ENCODE data around the gene BCKDHB.

BCKDHB gene

DNA sequence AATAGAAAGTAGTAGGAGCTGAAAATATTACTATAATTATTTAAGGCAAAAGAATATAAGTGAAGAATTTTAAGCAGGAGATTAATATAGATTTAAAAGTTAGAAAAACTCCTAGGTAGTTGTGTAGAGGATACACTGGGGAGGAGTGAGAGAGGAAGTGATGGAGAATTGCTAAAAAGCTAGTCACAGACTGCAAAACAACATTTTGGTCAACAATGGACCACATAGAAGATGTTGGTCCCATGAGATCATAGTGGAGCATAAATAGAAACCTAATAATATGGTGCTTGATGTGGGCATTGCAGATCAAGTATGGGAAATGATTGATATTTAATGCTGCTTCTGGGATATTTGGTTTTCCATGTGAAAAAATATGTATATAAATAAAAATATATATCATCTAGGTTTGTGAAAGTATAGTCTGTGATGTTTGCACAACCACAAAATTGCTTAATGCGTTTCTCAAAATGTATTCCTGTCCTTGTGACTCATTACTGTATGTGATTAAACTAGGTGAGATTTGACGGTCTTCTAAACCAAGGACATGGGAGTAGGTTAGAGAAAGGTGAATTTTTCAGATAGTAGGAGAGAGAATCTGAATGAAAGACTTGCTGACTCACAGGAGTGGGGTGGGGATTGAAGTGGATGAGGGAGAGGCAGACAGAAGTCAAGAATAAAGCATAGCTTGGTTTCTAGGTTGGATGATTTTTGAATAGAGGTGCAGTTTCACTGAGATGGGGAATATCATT is 174.0 kb downstream of the BCKDHB start:
- no peaks in the 10 kb centered on the region for H3K9me2 ChIP-seq (replicated peaks; ENCODE audit: control insufficient read depth, low read length)
- TF ChIP-seq EZH2phosphoT487 (IDR thresholded peaks at IDR 0.05; ENCODE audit: borderline replicate concordance, low read length): no peak
- TF ChIP-seq, protein P1, sequence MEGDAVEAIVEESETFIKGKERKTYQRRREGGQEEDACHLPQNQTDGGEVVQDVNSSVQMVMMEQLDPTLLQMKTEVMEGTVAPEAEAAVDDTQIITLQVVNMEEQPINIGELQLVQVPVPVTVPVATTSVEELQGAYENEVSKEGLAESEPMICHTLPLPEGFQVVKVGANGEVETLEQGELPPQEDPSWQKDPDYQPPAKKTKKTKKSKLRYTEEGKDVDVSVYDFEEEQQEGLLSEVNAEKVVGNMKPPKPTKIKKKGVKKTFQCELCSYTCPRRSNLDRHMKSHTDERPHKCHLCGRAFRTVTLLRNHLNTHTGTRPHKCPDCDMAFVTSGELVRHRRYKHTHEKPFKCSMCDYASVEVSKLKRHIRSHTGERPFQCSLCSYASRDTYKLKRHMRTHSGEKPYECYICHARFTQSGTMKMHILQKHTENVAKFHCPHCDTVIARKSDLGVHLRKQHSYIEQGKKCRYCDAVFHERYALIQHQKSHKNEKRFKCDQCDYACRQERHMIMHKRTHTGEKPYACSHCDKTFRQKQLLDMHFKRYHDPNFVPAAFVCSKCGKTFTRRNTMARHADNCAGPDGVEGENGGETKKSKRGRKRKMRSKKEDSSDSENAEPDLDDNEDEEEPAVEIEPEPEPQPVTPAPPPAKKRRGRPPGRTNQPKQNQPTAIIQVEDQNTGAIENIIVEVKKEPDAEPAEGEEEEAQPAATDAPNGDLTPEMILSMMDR (IDR thresholded peaks at IDR 0.05; ENCODE audit: low read depth, low read length, poor library complexity, severe bottlenecking): no peak
- no peaks in the 10 kb centered on the region for H3K4me1 ChIP-seq (ENCODE audit: control insufficient read depth, low read length)
- no peak overlapping the region for H3K27ac ChIP-seq (ENCODE audit: low read depth, low read length)
- H3K36me3 ChIP-seq (ENCODE audit: control insufficient read depth, low read length): no peaks in the 10 kb centered on the region
- no peaks in the 10 kb centered on the region for H4K20me1 ChIP-seq (ENCODE audit: control insufficient read depth, insufficient read depth, low read depth, low read length)
- no peaks in the 10 kb centered on the region for H3K9me3 ChIP-seq (ENCODE audit: control insufficient read depth, insufficient read depth, low read length)
- no peaks in the 10 kb centered on the region for H3K27me3 ChIP-seq (ENCODE audit: control insufficient read depth, low read length)
- no peak overlapping the region for H3K4me2 ChIP-seq (ENCODE audit: low read length)
- H3K4me3 ChIP-seq (ENCODE audit: low read length): no peak overlapping the region
- H3F3A ChIP-seq (ENCODE audit: control insufficient read depth, insufficient read depth): no peaks in the 10 kb centered on the region
- H3K79me2 ChIP-seq (ENCODE audit: control insufficient read depth, low read length): no peaks in the 10 kb centered on the region

DNA sequence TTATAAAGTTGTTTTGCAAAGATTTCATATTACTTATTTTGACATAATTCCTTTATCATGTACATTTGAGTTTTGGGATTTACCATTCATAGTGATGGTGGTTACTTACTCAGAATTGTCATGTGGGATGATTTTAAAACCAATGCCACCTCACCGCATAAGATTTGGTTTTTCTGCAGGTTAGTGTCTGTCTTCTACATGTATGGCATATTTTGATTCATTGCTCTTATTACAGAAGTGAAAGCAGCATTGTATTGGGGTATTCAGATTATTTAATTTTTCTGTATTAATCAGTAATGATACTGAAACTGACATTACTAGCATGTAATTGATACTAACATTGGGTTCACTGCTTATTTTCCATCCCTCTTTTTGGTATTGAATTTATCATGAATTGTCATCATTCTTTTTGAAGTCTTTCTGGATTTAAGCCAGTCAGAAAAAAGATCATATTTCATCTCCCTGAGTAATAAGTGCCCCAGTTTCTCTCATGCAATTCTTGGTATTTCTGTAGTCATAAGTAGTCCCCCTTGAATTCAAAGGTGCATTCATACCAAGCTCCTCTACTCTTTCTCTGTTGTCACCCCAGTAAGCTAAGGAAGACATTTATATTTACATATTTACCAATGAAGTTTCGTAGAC is 176.6 kb downstream of the BCKDHB start:
- no peak overlapping the region for H3K4me2 ChIP-seq (ENCODE audit: low read length)
- H4K20me1 ChIP-seq (ENCODE audit: control insufficient read depth, insufficient read depth, low read depth, low read length): no peaks in the 10 kb centered on the region
- no peaks in the 10 kb centered on the region for H3K9me2 ChIP-seq (replicated peaks; ENCODE audit: control insufficient read depth, low read length)
- H3K27me3 ChIP-seq (ENCODE audit: control insufficient read depth, low read length): no peaks in the 10 kb centered on the region
- H3K4me3 ChIP-seq (ENCODE audit: low read length): no peak overlapping the region
- H3K4me1 ChIP-seq (ENCODE audit: control insufficient read depth, low read length): no peaks in the 10 kb centered on the region
- no peaks in the 10 kb centered on the region for H3K9me3 ChIP-seq (ENCODE audit: control insufficient read depth, insufficient read depth, low read length)
- TF ChIP-seq, protein P1 (IDR thresholded peaks at IDR 0.05; ENCODE audit: low read depth, low read length, poor library complexity, severe bottlenecking): no peak
- TF ChIP-seq EZH2phosphoT487 (IDR thresholded peaks at IDR 0.05; ENCODE audit: borderline replicate concordance, low read length): no peak
- no peaks in the 10 kb centered on the region for H3F3A ChIP-seq (ENCODE audit: control insufficient read depth, insufficient read depth)
- H3K27ac ChIP-seq (ENCODE audit: low read depth, low read length): no peak overlapping the region
- H3K36me3 ChIP-seq (ENCODE audit: control insufficient read depth, low read length): no peaks in the 10 kb centered on the region
- no peaks in the 10 kb centered on the region for H3K79me2 ChIP-seq (ENCODE audit: control insufficient read depth, low read length)

DNA sequence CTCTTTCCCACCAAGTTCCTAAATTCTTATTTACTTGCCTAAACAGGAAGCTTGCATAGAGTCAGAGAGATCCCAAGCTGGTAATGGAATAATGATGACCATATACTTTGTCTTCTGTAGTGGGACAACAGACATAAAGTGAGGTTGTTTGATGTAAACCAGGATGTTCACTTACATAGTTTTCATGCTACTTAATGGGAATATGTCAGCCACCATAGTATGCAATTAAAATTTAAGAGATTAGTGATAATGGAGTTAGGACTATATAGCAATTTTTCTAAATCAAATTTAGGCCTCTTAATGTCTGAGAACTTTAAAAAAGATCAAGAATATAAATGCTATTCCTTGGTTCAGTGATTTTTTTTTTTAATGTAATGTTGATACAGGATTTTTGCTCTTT is 180.6 kb downstream of the BCKDHB start:
- no peaks in the 10 kb centered on the region for H3K36me3 ChIP-seq (ENCODE audit: control insufficient read depth, low read length)
- H3K79me2 ChIP-seq (ENCODE audit: control insufficient read depth, low read length): no peaks in the 10 kb centered on the region
- no peaks in the 10 kb centered on the region for H3F3A ChIP-seq (ENCODE audit: control insufficient read depth, insufficient read depth)
- H4K20me1 ChIP-seq (ENCODE audit: control insufficient read depth, insufficient read depth, low read depth, low read length): no peaks in the 10 kb centered on the region
- no peak overlapping the region for H3K27ac ChIP-seq (ENCODE audit: low read depth, low read length)
- no peak overlapping the region for H3K4me3 ChIP-seq (ENCODE audit: low read length)
- H3K4me2 ChIP-seq (ENCODE audit: low read length): no peak overlapping the region
- H3K9me2 ChIP-seq (replicated peaks; ENCODE audit: control insufficient read depth, low read length): no peaks in the 10 kb centered on the region
- no peaks in the 10 kb centered on the region for H3K4me1 ChIP-seq (ENCODE audit: control insufficient read depth, low read length)
- H3K9me3 ChIP-seq (ENCODE audit: control insufficient read depth, insufficient read depth, low read length): no peaks in the 10 kb centered on the region
- TF ChIP-seq, protein P1 (IDR thresholded peaks at IDR 0.05; ENCODE audit: low read depth, low read length, poor library complexity, severe bottlenecking): no peak
- no peak for TF ChIP-seq EZH2phosphoT487 (IDR thresholded peaks at IDR 0.05; ENCODE audit: borderline replicate concordance, low read length)
- H3K27me3 ChIP-seq (ENCODE audit: control insufficient read depth, low read length): no peaks in the 10 kb centered on the region

Data from DOHH2 (cell line).